ENCODE results near the gene UBA3. TPM values are rescaled to one million over a fixed set of nuclear protein-coding genes. Genes with fewer than 3 reads are reported as not detected.

Gene UBA3
- total and polyA plus RNA-seq, 8 donors, result 33.4 to 99.3 (median 44.5) TPM

- no peaks in the 10 kb centered on the region for H3K9me3 ChIP-seq
- WGBS, 5 donors, result 65 to 71% (median 67%) methylated on average over 3 of the region's 3 CpGs
- peak overlapping the region; percentile 75 to 94 (median 84) for H3K4me3 ChIP-seq
- intact Hi-C loops (cut with DNase I; ENCODE audit: low total_unique reads), result no loop called here
- H3K36me3 ChIP-seq, result peaks cover 0 to 7% (median 0%) of the 10 kb centered on the region in 4 donors
- no peak for TF ChIP-seq EP300 (IDR thresholded peaks at IDR 0.05)
- no peak for TF ChIP-seq CTCF (IDR thresholded peaks at IDR 0.05)
- no peak for TF ChIP-seq POLR2AphosphoS5 (IDR thresholded peaks at IDR 0.05)
- no peak for TF ChIP-seq POLR2A (IDR thresholded peaks at IDR 0.05)
- H3K27ac ChIP-seq, result peak overlapping the region; percentile 79 to 97 (median 96)
- peaks cover 70 to 88% (median 86%) of the 10 kb centered on the region in 4 donors for H3K4me1 ChIP-seq
- no peaks in the 10 kb centered on the region for H3K27me3 ChIP-seq
- no peak for DNase-seq
Measured at GRCh38 chr3:69087030-69087791, 7.0 kb upstream of the UBA3 start.

GRCh38 chr3:69085833-69086722 lies 5.9 kb upstream of the UBA3 start:
- H3K4me1 ChIP-seq, result peaks cover 61 to 87% (median 85%) of the 10 kb centered on the region in 4 donors
- no peaks in the 10 kb centered on the region for H3K9me3 ChIP-seq
- WGBS, 5 donors, result 0 to 2% (median 1%) methylated on average over 8 of the region's 8 CpGs
- intact Hi-C loops (cut with DNase I; ENCODE audit: low total_unique reads), result no loop called here
- H3K4me3 ChIP-seq, result peak overlapping the region; percentile 75 to 94 (median 84)
- peak overlapping the region; percentile 94 to 97 (median 96) for H3K27ac ChIP-seq
- H3K36me3 ChIP-seq, result peaks cover 0 to 4% (median 0%) of the 10 kb centered on the region in 4 donors
- H3K27me3 ChIP-seq, result no peaks in the 10 kb centered on the region
- DNase-seq, result peak; percentile 91 to 92
- no peak for TF ChIP-seq CTCF (IDR thresholded peaks at IDR 0.05)
- TF ChIP-seq POLR2A (IDR thresholded peaks at IDR 0.05), result peak in 1 of 4 donors; percentile 50
- peak; percentile 12 to 65 (median 64) for TF ChIP-seq POLR2AphosphoS5 (IDR thresholded peaks at IDR 0.05)
- no peak for TF ChIP-seq EP300 (IDR thresholded peaks at IDR 0.05)

GRCh38 chr3:69085168-69085832 lies 5.1 kb upstream of the UBA3 start:
- Histone ChIP-seq H3K4me1 (peaks cover 59 to 87% (median 81%) of the 10 kb centered on the region in 4 donors), H3K36me3 (no peaks in the 10 kb centered on the region), H3K9me3 (no peaks in the 10 kb centered on the region), H3K27ac (peak overlapping the region; percentile 94 to 97 (median 96)), H3K4me3 (peak overlapping the region; percentile 75 to 94 (median 84)), H3K27me3 (no peaks in the 10 kb centered on the region)
- intact Hi-C loops (cut with DNase I; ENCODE audit: low total_unique reads), result no loop called here
- WGBS, 5 donors, result 0 to 1% (median 1%) methylated on average over 21 to 26 of the region's 26 CpGs
- peak; percentile 33 to 67 for DNase-seq
- TF ChIP-seq EP300 (IDR thresholded peaks at IDR 0.05) (no peak), CTCF (IDR thresholded peaks at IDR 0.05) (no peak), POLR2A (IDR thresholded peaks at IDR 0.05) (no peak), POLR2AphosphoS5 (IDR thresholded peaks at IDR 0.05) (no peak)

Data from stomach (tissue), 9 donors.